ENCODE data around the gene SRPRA.

The SRPRA gene

DNA sequence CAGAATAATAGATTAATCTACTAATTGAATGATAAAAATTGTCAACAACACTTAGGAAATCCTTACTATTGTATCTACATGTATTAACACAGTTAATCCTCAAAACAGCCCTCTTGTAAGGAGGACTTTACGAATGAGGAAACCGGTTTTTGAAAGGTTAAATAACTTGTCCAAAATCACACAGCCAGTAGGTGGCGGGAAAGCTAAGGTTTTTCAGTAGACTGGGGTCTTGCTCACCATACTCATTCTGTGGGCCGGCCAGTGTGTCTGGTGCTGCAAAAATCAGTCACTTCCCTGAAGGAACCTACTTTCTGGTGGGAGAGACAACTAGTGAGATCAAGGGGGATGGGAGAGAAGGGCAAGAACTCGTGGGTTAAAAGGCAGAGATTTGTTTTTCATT is 39.0 kb upstream of the SRPRA start:
- H3K9me3 ChIP-seq (ENCODE audit: control insufficient read depth, low read length), result no peaks in the 10 kb centered on the region
- no peak overlapping the region for H3K4me3 ChIP-seq (ENCODE audit: low read length)
- peaks cover 15% of the 10 kb centered on the region for H3K4me1 ChIP-seq (ENCODE audit: control insufficient read depth, insufficient read depth, low read length)
- H3K36me3 ChIP-seq (ENCODE audit: control insufficient read depth, insufficient read depth, low read length), result no peaks in the 10 kb centered on the region
- no peaks in the 10 kb centered on the region for H3K27me3 ChIP-seq (ENCODE audit: control insufficient read depth, insufficient read depth, low read length)
- no peak overlapping the region for H3K9ac ChIP-seq (ENCODE audit: low read length)

DNA sequence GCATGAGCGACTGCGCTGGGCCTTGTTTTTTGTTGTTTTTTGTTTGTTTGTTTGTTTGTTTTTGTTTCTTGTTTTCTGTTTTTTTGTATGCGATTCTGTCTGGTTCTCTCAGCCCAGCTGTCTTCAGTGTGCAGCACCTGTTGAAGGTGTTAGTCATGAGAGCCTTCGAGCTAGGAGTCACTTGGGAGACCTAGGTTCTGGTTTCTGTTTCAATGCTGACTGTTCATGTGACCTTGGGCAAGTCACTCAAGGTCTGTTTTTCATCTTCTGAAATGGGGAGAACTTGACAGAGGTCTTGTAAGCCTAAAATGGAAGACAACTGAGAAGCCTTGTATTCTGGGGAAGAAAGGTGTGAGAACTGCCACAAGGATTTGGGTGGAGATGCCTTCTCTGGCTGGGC is 37.0 kb upstream of the SRPRA start:
- Histone ChIP-seq H3K36me3 (ENCODE audit: control insufficient read depth, insufficient read depth, low read length) (no peaks in the 10 kb centered on the region), H3K9ac (ENCODE audit: low read length) (no peak overlapping the region), H3K27me3 (ENCODE audit: control insufficient read depth, insufficient read depth, low read length) (no peaks in the 10 kb centered on the region), H3K4me3 (ENCODE audit: low read length) (no peak overlapping the region), H3K4me1 (ENCODE audit: control insufficient read depth, insufficient read depth, low read length) (peaks cover 11% of the 10 kb centered on the region), H3K9me3 (ENCODE audit: control insufficient read depth, low read length) (no peaks in the 10 kb centered on the region)

DNA sequence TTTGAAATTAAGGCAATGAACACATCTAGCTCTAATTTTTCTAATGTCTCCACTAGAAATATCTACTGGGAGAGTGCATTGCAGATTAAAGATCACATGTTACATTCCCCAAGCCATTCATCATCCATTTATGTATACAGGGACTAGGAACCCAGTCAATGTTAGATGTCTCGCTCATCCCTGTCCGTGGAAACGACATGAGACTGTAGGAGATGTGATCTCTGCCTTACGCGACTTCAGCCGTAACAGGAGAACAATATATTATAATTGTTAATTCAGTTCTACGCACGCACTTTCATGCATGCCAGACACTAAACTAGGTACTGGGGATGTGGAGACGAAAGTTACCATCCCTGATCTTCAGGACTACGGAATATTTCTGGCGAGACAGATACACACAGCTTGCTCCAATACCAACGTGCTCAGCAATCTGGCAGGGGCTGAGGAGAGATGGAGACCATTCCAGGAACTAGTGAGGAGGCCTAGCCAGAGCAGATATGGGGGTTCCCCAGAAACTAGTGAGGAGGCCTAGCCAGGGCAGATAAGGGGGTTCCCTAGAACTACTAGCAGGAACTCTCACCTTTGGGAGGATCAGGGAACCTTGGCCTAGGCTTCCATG is 35.9 kb upstream of the SRPRA start:
- Histone ChIP-seq H3K36me3 (ENCODE audit: control insufficient read depth, insufficient read depth, low read length) (no peaks in the 10 kb centered on the region), H3K4me1 (ENCODE audit: control insufficient read depth, insufficient read depth, low read length) (peaks cover 5% of the 10 kb centered on the region), H3K9me3 (ENCODE audit: control insufficient read depth, low read length) (no peaks in the 10 kb centered on the region), H3K9ac (ENCODE audit: low read length) (peak overlapping the region; percentile 90), H3K4me3 (ENCODE audit: low read length) (peak overlapping the region; percentile 12), H3K27me3 (ENCODE audit: control insufficient read depth, insufficient read depth, low read length) (no peaks in the 10 kb centered on the region)

DNA sequence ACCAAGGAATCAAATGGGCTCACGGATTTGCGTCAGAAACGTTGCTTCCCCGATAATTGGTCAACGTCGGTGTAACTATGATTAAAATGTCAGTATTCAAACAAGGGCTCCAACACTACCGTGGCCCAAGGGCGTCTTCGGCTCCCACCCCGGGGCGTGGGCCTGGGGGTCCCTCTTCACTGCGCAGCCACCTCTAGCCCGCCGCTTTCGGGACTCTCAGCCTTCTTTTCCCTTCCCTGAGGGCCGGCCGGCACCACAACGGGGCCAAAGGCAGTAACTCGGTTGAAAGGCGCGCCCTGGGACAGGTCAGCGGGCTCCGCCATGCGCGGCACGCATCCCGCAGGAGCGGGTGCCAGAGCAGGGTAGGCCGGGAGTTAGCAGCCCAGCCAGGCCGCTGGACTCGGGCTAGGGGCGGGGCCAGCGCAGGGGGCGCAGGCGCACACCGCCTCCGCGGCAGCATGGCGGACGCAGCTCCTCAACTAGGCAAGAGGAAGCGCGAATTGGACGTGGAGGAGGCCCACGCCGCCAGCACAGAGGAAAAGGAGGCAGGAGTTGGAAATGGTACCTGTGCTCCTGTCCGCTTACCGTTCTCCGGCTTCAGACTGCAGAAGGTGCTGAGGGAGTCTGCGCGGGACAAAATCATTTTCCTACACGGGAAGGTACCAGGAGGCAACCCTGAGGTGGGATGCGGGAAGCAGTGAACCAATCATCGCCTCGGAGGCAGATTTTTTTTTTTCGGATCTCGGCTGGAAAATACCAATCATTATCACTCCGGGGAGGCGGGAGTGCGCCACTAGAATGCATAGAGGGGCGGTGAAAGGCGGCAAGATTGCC is 35.1 kb upstream of the SRPRA start, which contains the start of gene DCPS:
Gene DCPS (plus strand): TSS at position 438 of the 834 bp plus-strand sequence. CDS start 21 bp downstream, at position 459.
- peaks cover 5% of the 10 kb centered on the region for H3K4me1 ChIP-seq (ENCODE audit: control insufficient read depth, insufficient read depth, low read length)
- H3K36me3 ChIP-seq (ENCODE audit: control insufficient read depth, insufficient read depth, low read length), result no peaks in the 10 kb centered on the region
- no peaks in the 10 kb centered on the region for H3K9me3 ChIP-seq (ENCODE audit: control insufficient read depth, low read length)
- H3K27me3 ChIP-seq (ENCODE audit: control insufficient read depth, insufficient read depth, low read length), result no peaks in the 10 kb centered on the region
- H3K9ac ChIP-seq (ENCODE audit: low read length), result peak within 1 kb of the TSS; percentile 90
- peak within 1 kb of the TSS; percentile 94 for H3K4me3 ChIP-seq (ENCODE audit: low read length)

DNA sequence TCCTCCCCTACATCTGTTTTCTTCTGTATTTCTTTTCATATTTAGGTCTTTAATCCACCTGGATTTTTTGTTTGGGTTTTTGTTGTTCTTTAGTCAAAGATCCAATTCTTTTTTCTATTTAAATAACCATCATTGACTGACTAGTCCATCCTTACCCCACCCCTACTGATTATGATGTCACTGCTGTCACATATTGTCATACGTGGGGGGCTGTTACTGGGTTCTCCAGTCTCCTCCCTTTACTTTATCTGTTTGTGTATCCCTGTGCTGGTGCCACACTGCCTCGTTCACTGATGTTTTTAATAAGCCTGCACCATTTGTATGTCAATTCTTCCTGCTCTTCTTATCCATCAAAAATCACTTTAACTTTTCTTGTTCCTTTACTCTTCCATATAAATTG is 28.3 kb upstream of the SRPRA start:
- peaks cover 4% of the 10 kb centered on the region for H3K36me3 ChIP-seq (ENCODE audit: control insufficient read depth, insufficient read depth, low read length)
- H3K4me1 ChIP-seq (ENCODE audit: control insufficient read depth, insufficient read depth, low read length), result no peaks in the 10 kb centered on the region
- no peaks in the 10 kb centered on the region for H3K9me3 ChIP-seq (ENCODE audit: control insufficient read depth, low read length)
- H3K27me3 ChIP-seq (ENCODE audit: control insufficient read depth, insufficient read depth, low read length), result no peaks in the 10 kb centered on the region
- H3K9ac ChIP-seq (ENCODE audit: low read length), result no peak overlapping the region
- H3K4me3 ChIP-seq (ENCODE audit: low read length), result no peak overlapping the region

DNA sequence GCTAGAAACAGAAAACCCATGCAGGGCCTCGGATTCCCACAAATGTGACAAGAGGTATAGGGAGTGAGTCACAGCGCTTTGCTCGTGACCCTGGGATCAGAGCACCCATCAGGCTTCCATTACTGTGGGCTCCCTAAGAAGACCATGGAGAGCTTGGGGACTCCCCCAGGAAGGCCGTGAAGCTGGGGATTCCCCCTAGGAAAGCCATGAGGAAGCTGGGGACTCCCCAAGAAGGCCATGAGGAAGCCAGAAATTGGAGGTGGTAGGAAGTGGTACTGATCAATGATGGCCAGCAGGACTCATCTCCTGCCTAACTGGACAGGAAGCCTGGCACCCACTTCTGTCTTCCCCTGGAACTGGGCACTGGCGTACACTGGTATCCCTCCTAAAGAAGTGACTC is 25.0 kb upstream of the SRPRA start:
- Histone ChIP-seq H3K36me3 (ENCODE audit: control insufficient read depth, insufficient read depth, low read length) (peaks cover 4% of the 10 kb centered on the region), H3K27me3 (ENCODE audit: control insufficient read depth, insufficient read depth, low read length) (no peaks in the 10 kb centered on the region), H3K4me3 (ENCODE audit: low read length) (no peak overlapping the region), H3K9ac (ENCODE audit: low read length) (no peak overlapping the region), H3K9me3 (ENCODE audit: control insufficient read depth, low read length) (no peaks in the 10 kb centered on the region), H3K4me1 (ENCODE audit: control insufficient read depth, insufficient read depth, low read length) (no peaks in the 10 kb centered on the region)

DNA sequence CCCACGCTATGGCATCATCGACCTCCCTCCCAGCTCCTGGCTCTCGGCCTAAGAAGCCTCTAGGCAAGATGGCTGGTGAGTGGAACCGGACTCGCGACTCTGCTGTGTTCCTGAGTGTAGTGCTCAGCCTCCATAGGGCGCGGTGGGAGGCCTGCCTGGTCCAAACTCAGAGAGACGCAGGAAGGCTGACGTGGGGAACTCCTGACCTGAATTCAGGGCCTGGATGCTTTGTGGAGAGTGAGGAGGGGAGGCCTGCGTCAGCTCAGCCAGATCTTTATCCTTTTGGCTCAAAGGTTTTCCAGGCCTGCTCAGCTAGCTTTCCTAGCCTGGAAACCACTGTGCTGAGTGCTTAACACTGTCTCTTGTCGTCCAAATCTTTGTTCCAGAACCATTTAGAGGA is 22.2 kb upstream of the SRPRA start:
- H3K9me3 ChIP-seq (ENCODE audit: control insufficient read depth, low read length), result no peaks in the 10 kb centered on the region
- peaks cover 4% of the 10 kb centered on the region for H3K36me3 ChIP-seq (ENCODE audit: control insufficient read depth, insufficient read depth, low read length)
- H3K4me1 ChIP-seq (ENCODE audit: control insufficient read depth, insufficient read depth, low read length), result no peaks in the 10 kb centered on the region
- no peak overlapping the region for H3K4me3 ChIP-seq (ENCODE audit: low read length)
- H3K9ac ChIP-seq (ENCODE audit: low read length), result no peak overlapping the region
- H3K27me3 ChIP-seq (ENCODE audit: control insufficient read depth, insufficient read depth, low read length), result no peaks in the 10 kb centered on the region

DNA sequence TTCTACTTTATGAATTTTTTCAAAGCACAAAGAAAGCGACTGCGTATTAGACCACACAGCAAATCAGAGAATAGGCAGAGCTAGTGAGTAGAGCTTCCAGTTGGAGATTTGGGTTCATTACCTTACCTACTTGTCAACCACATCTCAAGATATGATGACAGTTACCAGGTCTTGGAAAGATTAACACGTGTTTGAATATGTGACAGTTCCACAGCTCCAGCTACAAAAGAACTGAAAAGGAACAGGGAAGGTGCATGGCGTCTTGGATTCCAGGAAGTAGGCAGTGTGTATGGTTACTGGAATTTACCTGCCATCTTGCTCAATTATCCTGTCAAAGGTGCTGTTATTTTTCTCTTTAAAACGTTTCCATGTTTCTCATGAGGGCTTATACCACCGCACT is 19.5 kb upstream of the SRPRA start:
- peaks cover 6% of the 10 kb centered on the region for H3K4me1 ChIP-seq (ENCODE audit: control insufficient read depth, insufficient read depth, low read length)
- H3K36me3 ChIP-seq (ENCODE audit: control insufficient read depth, insufficient read depth, low read length), result no peaks in the 10 kb centered on the region
- H3K9ac ChIP-seq (ENCODE audit: low read length), result no peak overlapping the region
- H3K27me3 ChIP-seq (ENCODE audit: control insufficient read depth, insufficient read depth, low read length), result no peaks in the 10 kb centered on the region
- H3K9me3 ChIP-seq (ENCODE audit: control insufficient read depth, low read length), result no peaks in the 10 kb centered on the region
- no peak overlapping the region for H3K4me3 ChIP-seq (ENCODE audit: low read length)

DNA sequence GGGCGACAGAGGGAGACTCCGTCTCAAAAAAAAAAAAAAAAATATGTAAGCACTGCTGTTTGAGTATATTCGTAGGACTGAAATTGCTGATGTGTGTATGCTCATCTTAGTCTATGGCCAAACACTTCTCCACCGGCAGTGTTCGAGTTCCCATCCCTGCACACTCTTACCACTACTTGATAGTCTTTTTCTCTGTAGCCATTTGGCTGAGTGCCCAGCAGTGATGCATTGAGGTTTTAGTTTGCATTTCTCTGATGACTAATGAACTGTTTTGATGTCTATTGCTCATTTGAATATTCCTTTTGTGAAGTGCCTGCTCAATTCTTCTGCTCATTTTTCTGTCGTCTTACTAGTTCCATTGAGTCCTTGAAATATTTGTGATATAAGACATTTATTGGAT is 16.1 kb upstream of the SRPRA start:
- no peak overlapping the region for H3K9ac ChIP-seq (ENCODE audit: low read length)
- no peaks in the 10 kb centered on the region for H3K9me3 ChIP-seq (ENCODE audit: control insufficient read depth, low read length)
- H3K4me3 ChIP-seq (ENCODE audit: low read length), result no peak overlapping the region
- no peaks in the 10 kb centered on the region for H3K27me3 ChIP-seq (ENCODE audit: control insufficient read depth, insufficient read depth, low read length)
- H3K36me3 ChIP-seq (ENCODE audit: control insufficient read depth, insufficient read depth, low read length), result no peaks in the 10 kb centered on the region
- peaks cover 12% of the 10 kb centered on the region for H3K4me1 ChIP-seq (ENCODE audit: control insufficient read depth, insufficient read depth, low read length)

DNA sequence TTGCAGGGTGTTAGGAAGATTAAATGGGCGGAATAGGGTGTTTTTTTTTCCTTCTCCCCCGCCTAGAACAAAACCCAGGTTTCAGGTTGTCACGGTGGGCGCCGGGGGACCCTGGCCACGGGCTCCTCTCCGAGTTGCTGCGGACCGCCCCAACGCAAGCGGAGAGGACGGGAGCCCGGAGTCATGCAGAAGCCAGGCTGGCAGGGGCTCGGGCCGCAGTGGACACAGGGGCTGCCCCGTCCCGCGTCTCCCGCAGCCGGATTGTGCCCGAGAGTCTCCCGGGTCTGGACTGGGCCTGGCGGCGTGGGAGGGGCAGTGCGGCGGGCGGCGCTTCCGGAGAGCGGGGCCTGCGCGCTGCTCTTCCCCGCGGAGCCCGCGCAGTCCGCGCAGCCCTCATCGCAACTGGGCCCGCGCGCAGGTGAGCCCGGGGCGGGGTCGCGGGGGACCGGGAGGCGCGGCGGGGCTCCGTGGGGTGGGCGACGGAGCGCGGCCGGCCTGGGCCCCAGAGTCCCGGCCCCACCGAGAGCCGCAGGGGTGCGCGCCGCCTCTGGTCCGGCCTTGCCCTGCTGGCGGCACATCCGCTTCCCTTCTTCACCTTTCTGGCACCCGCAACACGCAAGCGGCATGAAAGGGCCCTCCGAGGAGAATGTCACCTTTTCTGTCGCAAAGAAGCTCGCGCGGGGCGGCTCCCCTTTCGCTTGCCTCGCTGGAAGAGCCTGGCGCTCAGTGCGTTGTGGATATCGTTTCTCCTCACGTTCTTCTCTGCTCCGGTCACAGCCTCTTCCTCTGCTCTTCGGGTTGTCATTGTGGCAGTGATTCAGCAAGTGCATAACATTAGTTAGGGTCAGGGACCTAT is 14.3 kb upstream of the SRPRA start, which contains the start of gene TIRAP:
Gene TIRAP (plus strand): TSS at position 358 of the 856 bp plus-strand sequence. CDS start 7,802 bp downstream, outside the sequence.
- Histone ChIP-seq H3K36me3 (ENCODE audit: control insufficient read depth, insufficient read depth, low read length) (no peaks in the 10 kb centered on the region), H3K9me3 (ENCODE audit: control insufficient read depth, low read length) (no peaks in the 10 kb centered on the region), H3K4me3 (ENCODE audit: low read length) (peak within 1 kb of the TSS; percentile 87), H3K27me3 (ENCODE audit: control insufficient read depth, insufficient read depth, low read length) (no peaks in the 10 kb centered on the region), H3K4me1 (ENCODE audit: control insufficient read depth, insufficient read depth, low read length) (peaks cover 12% of the 10 kb centered on the region), H3K9ac (ENCODE audit: low read length) (peak within 1 kb of the TSS; percentile 80)

DNA sequence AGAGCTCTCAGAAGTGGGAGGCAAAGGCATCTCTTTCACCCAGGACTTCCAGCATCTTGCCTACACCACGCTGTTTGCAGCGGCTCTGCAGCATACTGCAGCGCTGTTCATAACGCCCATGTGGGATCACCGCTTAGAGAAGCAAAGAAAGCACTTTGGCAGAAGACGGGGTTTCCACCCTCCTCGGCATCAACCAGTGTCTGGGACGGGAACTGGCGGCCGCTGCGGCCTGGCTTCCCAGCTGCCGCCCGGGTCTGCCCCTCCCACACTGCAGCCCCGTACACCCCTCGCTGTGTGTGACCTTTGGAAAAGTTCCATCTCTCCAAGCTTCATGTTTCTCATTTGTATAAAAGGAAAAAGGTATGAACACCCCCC is 13.7 kb upstream of the SRPRA start:
- H3K9me3 ChIP-seq (ENCODE audit: control insufficient read depth, low read length), result no peaks in the 10 kb centered on the region
- H3K4me1 ChIP-seq (ENCODE audit: control insufficient read depth, insufficient read depth, low read length), result peaks cover 12% of the 10 kb centered on the region

More for the DNA sequence above, 13.7 kb upstream of the SRPRA start:
- H3K36me3 ChIP-seq (ENCODE audit: control insufficient read depth, insufficient read depth, low read length), result no peaks in the 10 kb centered on the region
- H3K4me3 ChIP-seq (ENCODE audit: low read length), result peak overlapping the region; percentile 74
- peak overlapping the region; percentile 80 for H3K9ac ChIP-seq (ENCODE audit: low read length)
- no peaks in the 10 kb centered on the region for H3K27me3 ChIP-seq (ENCODE audit: control insufficient read depth, insufficient read depth, low read length)
